RWPE2 (cell line): ENCODE measurements around the gene SRP54.
"Not testable (repeated sequence)": the region's sequence is repeated elsewhere in the genome, so short reads cannot be mapped to it uniquely, and the experiment has no call there.

Experiments used
- ATAC-seq: fragments of 200-7000 bp; cut with Tn5 transposase; 3 replicates; pipeline ENCODE4 v1.9.1; 2021; ENCODE audit warnings: low read depth
- DNase-seq: peaks from one replicate; pipeline ENCODE4 v3.0.0-alpha.2; 2020; ENCODE audit warnings: low spot score
- H3K27ac ChIP-seq: fragments of 450-650 bp; 2 replicates; pipeline ENCODE4 v1.5.1; 2017; ENCODE audit warnings: mild to moderate bottlenecking; ENCODE audit not compliant: poor library complexity, severe bottlenecking
- H3K27me3 ChIP-seq: fragments of 250-450 bp; sonication (Bioruptor Pico); 2 replicates; pipeline ENCODE4 v1.5.1; 2021; ENCODE audit warnings: mild to moderate bottlenecking, moderate library complexity; ENCODE audit not compliant: insufficient read depth, poor library complexity, severe bottlenecking
- H3K36me3 ChIP-seq: fragments of 250-450 bp; sonication (Bioruptor Pico); 2 replicates; pipeline ENCODE4 v1.5.1; 2020; ENCODE audit warnings: low read depth, mild to moderate bottlenecking, moderate library complexity
- H3K4me1 ChIP-seq: fragments of 250-450 bp; sonication (Bioruptor Pico); 2 replicates; pipeline ENCODE4 v1.5.1; 2021; ENCODE audit warnings: mild to moderate bottlenecking, moderate library complexity; ENCODE audit not compliant: insufficient read depth, poor library complexity, severe bottlenecking
- H3K4me3 ChIP-seq: fragments of 250-450 bp; sonication (Bioruptor Pico); 2 replicates; pipeline ENCODE4 v1.5.1; 2021; ENCODE audit warnings: mild to moderate bottlenecking, moderate library complexity; ENCODE audit not compliant: severe bottlenecking
- H3K9me3 ChIP-seq: fragments of 250-450 bp; sonication (Bioruptor Pico); 2 replicates; pipeline ENCODE4 v1.5.1; 2021; ENCODE audit warnings: mild to moderate bottlenecking, moderate library complexity; ENCODE audit not compliant: severe bottlenecking
- TF ChIP-seq, protein P1 (sequence below): fragments of 450-650 bp; IDR thresholded peaks from one replicate; pipeline ENCODE4 v1.5.1; 2017; ENCODE audit warnings: mild to moderate bottlenecking, moderate library complexity; ENCODE audit not compliant: poor library complexity, severe bottlenecking

Gene SRP54

GRCh38 chr14:35047976-35048513 lies 65.3 kb downstream of the SRP54 start:
- H3K27me3 ChIP-seq, result no peaks in the 10 kb centered on the region
- H3K9me3 ChIP-seq, result no peaks in the 10 kb centered on the region
- H3K36me3 ChIP-seq, result peaks cover 48% of the 10 kb centered on the region
- peaks cover 14% of the 10 kb centered on the region for H3K4me1 ChIP-seq
- TF ChIP-seq, protein P1, sequence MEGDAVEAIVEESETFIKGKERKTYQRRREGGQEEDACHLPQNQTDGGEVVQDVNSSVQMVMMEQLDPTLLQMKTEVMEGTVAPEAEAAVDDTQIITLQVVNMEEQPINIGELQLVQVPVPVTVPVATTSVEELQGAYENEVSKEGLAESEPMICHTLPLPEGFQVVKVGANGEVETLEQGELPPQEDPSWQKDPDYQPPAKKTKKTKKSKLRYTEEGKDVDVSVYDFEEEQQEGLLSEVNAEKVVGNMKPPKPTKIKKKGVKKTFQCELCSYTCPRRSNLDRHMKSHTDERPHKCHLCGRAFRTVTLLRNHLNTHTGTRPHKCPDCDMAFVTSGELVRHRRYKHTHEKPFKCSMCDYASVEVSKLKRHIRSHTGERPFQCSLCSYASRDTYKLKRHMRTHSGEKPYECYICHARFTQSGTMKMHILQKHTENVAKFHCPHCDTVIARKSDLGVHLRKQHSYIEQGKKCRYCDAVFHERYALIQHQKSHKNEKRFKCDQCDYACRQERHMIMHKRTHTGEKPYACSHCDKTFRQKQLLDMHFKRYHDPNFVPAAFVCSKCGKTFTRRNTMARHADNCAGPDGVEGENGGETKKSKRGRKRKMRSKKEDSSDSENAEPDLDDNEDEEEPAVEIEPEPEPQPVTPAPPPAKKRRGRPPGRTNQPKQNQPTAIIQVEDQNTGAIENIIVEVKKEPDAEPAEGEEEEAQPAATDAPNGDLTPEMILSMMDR, result no peak
- H3K27ac ChIP-seq, result no peak overlapping the region
- no peak for DNase-seq
- H3K4me3 ChIP-seq, result no peak overlapping the region
- ATAC-seq, result no peak

GRCh38 chr14:35050652-35051051 lies 67.9 kb downstream of the SRP54 start:
- peak overlapping the region; percentile 1 for H3K27ac ChIP-seq
- TF ChIP-seq, protein P1, result no peak
- H3K36me3 ChIP-seq, result peaks cover 69% of the 10 kb centered on the region
- no peaks in the 10 kb centered on the region for H3K27me3 ChIP-seq
- ATAC-seq (no peak), DNase-seq (no peak)
- H3K9me3 ChIP-seq, result no peaks in the 10 kb centered on the region
- no peak overlapping the region for H3K4me3 ChIP-seq
- H3K4me1 ChIP-seq, result peaks cover 9% of the 10 kb centered on the region

DNA sequence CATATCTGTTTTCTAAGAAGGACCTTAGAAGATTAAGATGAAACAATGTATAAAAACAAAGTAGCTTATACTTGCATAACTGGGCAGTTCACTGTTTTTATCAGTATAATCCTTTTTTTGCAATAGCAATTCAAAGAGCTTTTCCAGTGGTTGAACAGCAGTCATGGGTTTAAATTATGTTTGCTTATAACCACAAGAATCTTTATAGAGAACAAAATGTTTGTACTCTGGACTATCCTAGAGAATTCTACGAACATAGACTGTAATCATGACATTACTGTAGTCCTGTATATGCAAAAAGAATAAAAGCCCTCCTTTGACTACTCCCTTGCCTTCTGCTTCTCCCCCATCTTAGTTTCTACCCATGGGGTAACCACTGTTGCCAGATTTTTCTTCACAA lies 69.0 kb downstream of the SRP54 start:
- H3K27me3 ChIP-seq, result no peaks in the 10 kb centered on the region

GRCh38 chr14:35052637-35053036 lies 69.8 kb downstream of the SRP54 start:
- ATAC-seq, result no peak

More for the DNA sequence above, 69.0 kb downstream of the SRP54 start:
- Histone ChIP-seq H3K36me3 (peaks cover 75% of the 10 kb centered on the region), H3K4me1 (peaks cover 9% of the 10 kb centered on the region), H3K4me3 (no peak overlapping the region), H3K27ac (peak overlapping the region; percentile 1), H3K9me3 (no peaks in the 10 kb centered on the region)
- ATAC-seq, result peak; percentile 35; the same call in 1 of the 3 replicates
- no peak for DNase-seq
- TF ChIP-seq, protein P1, result no peak

DNA sequence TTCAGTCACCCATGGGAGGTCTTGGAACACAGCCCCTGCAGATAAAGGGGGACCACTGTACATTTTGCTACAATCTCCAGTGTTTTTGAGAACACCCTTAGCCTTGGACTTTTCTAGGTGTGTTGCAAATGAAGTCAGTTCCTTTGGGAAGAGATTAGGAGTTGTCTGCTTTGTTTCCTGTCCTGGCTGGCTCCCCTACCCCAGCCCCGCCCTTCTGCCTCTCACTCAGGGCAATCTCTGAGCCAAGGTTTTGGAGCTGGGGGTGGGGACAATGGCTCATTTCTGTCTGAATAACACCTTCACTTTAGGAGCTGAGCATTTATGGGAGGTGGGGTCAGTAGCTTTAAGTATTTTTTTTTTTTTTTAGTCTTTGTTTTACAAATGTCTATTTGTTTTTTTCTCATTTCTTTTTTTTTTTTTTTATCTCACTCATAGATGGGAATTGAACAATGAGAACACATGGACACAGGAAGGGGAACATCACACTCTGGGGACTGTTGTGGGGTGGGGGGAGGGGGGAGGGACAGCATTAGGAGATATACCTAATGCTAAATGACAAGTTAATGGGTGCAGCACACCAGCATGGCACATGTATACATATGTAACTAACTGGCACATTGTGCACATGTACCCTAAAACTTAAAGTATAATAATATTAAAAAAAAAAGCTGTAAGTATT lies 78.5 kb downstream of the SRP54 start:
- not testable (repeated sequence) for H3K27me3 ChIP-seq, H3K4me1 ChIP-seq, H3K9me3 ChIP-seq, H3K4me3 ChIP-seq
- H3K36me3 ChIP-seq, result peaks cover 32% of the 10 kb centered on the region
- DNase-seq (peak; percentile 73), ATAC-seq (peak; percentile 97)
- peak overlapping the region; percentile 83 for H3K27ac ChIP-seq

More at GRCh38 chr14:35052637-35053036, 69.8 kb downstream of the SRP54 start:
- Histone ChIP-seq H3K9me3 (no peaks in the 10 kb centered on the region), H3K27me3 (no peaks in the 10 kb centered on the region), H3K36me3 (peaks cover 77% of the 10 kb centered on the region), H3K4me1 (peaks cover 6% of the 10 kb centered on the region), H3K27ac (no peak overlapping the region), H3K4me3 (no peak overlapping the region)
- no peak for DNase-seq
- TF ChIP-seq, protein P1, result no peak

- ATAC-seq, H3K27me3 ChIP-seq, H3K9me3 ChIP-seq, H3K4me1 ChIP-seq, H3K27ac ChIP-seq, DNase-seq, H3K4me3 ChIP-seq: not testable (repeated sequence)
- peaks cover 22% of the 10 kb centered on the region for H3K36me3 ChIP-seq
Observed at GRCh38 chr14:35065731-35066130, 82.9 kb downstream of the SRP54 start.
